HL-60/S4 treated with retinoic acid at 250 ng/mL for 4 days and 3 days (cell line): ENCODE results near the gene NCOA4.
"Not testable (repeated sequence)": the region's sequence is repeated elsewhere in the genome, so short reads cannot be mapped to it uniquely, and the experiment has no call there.

Source experiments
- in situ Hi-C: fragments of 300-500 bp; cut with MboI; formaldehyde crosslinking; loops from 2 replicates; pipeline ENCODE4 v1.7.0; 2022; ENCODE audit warnings: low sequenced_read_pairs

The NCOA4 gene

GRCh38 chr10:45985590-45985989 is 44.8 kb downstream of the NCOA4 start:
- in situ Hi-C loops = not testable (repeated sequence)

GRCh38 chr10:45984473-45984872 is 46.0 kb downstream of the NCOA4 start:
- in situ Hi-C loops = not testable (repeated sequence)

DNA sequence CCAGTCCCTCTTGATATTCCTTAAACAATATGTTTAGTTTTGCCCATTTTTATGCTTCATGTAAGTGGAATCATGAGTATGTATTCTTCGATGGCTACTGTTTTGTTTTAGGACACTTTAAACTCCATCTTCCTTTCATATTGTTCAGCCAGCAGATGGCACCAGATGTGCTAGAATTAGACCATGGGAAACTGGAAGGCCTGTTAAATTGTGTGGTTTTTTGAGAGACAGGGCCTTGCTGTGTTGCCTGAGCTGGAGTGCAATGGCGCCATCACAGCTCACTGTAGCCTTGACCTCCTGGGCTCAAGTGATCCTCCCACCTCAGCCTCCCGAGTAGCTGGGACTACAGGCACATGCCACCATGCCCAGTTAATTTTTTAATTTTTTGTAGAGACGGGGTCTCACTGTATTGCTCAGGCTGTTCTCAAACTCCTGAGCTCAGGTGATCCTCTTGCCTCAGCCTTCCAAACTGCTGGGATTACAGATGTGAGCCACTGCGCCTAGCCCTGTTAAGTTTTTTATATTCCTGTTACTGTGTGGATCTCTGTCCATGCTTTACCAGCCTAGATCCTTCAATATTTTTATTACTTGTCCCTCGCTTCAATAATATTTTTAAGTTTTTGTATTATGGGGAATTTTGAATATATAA is 46.8 kb downstream of the NCOA4 start:
- in situ Hi-C loops = not testable (repeated sequence)

DNA sequence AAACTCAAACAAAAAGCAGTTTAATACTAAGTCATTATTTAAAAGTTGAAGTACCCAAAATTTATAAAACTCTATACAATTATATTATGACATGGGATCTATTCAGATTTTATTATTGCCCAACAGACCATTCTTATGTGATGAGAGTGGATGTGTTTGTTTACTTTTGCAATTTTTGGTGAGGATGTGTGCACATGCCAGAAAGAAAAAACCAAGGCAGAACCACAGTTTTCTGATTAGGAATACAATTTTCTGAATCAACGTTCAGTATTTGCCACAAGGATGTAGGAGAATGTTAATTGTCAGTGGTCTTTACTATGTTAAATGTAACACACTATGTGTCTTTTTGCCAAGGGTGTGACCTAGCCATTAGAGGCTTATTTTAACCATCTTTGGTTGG is 49.1 kb downstream of the NCOA4 start:
- in situ Hi-C loops = not testable (repeated sequence)

DNA sequence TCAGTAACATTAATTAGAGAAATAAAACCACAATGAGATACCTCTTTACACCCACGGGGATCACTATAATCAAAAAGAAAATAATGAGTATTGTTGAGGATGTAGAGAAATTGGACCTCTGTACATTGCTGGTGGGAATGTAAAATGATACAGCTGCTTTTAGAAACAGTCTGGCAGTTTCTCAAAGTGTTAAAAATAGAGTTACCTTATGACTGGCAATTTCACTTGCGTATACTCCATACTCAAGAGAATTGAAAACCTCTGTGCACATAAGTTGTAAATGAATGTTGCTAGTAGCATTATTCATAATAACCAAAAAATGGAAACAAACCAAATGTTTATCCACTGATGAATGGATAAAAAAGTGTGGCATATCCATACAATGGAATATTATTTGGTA is 51.9 kb downstream of the NCOA4 start:
- in situ Hi-C loops = not testable (repeated sequence)

DNA sequence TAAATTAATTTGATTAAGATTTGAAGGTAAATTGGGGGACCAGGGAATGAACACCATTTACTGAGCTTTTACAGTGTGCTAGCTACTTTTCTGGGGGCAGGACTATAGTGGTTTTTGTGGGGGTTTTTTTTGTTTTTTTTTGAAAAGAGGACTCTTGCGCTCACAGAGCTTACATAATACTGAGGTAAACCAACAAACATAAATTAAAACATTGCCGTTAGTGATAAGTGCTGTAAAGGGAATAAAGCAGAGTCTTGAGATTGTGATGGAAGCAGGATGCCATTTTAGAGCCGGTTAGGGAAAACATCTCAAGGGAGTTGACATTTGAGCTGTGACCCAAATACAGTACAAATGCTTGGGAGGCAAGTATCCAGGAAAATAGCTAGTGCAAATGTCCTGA is 56.4 kb downstream of the NCOA4 start:
- in situ Hi-C loops = not testable (repeated sequence)

DNA sequence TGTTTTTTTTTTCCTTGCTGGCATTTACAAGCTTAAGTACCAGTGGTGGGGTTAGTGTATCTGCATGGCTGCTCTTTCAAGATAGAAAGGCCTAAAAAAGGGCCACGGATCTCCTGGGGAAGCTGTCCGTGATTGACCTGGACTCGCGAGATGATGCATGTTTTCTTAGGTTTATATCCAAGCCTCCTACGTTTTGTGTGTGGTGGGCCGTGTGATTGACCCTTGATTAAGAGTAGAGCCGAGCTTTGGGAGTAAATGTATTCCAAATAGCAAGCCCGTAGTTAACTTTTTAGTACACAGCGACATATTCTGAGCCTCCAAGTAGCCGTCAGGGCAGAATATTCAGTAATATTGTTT is 57.6 kb downstream of the NCOA4 start:
- in situ Hi-C loops = not testable (repeated sequence)

DNA sequence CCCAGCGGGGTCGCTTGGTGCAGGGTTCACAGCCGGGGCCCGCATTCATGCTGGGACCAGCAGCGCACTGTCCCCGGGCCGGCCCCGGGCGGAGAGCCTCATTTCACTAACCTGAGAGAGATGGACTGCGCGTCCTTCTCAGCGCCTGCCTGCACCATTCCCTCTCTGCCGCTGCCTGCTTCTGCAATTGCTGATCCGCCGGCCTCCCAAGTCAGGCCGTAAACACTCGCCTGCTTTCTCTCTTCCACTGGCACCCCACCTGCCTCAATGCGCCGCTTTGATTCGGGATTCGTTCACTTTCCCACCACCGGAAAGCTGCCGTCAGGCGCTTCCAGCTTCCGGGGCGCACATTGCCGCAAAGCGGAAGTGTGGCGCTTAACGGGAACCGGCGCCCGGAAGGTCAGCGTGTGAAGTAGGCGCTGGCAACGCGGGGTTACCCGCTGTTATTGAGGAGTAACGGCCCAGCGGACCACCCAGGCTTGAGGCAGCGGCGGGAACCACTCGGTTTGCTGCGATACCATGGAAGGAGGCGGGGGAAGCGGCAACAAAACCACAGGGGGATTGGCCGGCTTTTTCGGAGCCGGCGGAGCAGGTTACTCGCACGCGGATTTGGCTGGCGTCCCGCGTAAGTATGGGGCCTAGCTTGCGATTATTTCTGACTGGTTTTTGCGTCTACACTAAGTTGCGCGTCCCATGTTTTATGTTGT is 58.2 kb downstream of the NCOA4 start, which contains the start of gene TIMM23:
TSS of gene TIMM23 (plus strand) at position 384 of the 707 bp plus-strand sequence. CDS start at position 520, 136 bp downstream.
- in situ Hi-C loops = not testable (repeated sequence)

DNA sequence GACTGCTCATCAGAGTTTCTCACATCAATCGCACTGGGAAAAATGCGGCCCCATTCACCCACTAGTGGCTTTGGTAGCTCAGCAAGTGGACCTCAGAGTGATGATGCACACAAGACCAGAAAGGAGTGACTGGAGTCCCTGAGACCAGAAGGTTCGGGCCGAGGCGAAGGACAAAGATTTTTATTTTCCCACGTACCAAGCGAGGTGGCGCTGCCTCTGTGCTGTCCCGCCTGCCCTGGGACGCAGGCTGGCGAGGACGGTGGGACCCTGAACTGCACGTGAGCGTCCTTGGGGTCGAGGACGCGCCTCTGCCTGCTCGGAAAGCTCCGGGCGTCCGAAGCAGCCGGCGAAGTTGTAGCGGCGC is 58.7 kb downstream of the NCOA4 start:
- in situ Hi-C loops = not testable (repeated sequence)

GRCh38 chr10:45971019-45971418 is 59.4 kb downstream of the NCOA4 start:
- in situ Hi-C loops = not testable (repeated sequence)

DNA sequence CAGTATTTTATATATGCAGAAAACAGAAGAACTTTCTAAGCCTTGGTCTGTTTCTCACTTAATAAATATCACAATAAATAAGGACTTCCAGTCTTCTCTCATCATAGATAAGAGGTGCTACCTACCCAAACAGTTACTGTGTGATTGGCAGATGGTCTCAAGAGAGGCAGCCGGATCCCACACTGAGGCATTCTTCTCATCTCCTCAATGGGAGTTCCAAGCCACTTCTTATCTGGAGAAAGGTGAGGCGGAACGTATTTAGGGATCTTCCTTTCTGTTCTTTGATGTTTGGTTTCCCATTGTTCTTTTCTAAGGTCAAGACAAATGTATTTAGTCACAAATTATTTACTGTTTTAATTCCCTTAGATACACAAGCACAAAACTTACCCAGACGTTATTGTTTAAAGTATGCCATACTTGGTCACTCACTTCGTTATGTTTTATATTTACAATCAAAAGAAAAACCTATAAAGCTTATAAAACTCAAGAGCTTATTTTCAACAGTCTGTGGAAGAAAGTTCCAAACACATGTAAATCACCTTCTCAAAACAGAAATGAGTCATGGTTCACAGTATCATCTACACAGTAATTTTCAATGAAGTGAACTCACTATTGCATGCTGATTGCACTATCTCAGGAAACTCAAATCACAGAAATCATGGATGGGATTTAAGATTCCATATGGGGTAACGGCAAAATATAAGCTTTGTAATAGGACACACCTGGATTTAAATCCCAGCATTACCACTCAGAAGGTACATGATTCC is 67.6 kb downstream of the NCOA4 start:
- in situ Hi-C loops = not testable (repeated sequence)

- in situ Hi-C loops = not testable (repeated sequence)
Observed at GRCh38 chr10:45957928-45958327, 72.5 kb downstream of the NCOA4 start.

- in situ Hi-C loops = not testable (repeated sequence)
Observed at GRCh38 chr10:45956634-45957033, 73.8 kb downstream of the NCOA4 start.
